ENCODE measurements around the gene SLC26A1. TPM values are rescaled to one million over a fixed set of nuclear protein-coding genes. Genes with fewer than 3 reads are reported as not detected.
A peak's percentile ranks its signal among the peaks of the same experiment; 100 is the strongest.

SLC26A1 gene
- total and polyA plus RNA-seq, 2 of the 13 experiments (the other 11 are each of a cell fraction or from before 2014, with no cell fraction given): 5.4 to 22.9 TPM

DNA sequence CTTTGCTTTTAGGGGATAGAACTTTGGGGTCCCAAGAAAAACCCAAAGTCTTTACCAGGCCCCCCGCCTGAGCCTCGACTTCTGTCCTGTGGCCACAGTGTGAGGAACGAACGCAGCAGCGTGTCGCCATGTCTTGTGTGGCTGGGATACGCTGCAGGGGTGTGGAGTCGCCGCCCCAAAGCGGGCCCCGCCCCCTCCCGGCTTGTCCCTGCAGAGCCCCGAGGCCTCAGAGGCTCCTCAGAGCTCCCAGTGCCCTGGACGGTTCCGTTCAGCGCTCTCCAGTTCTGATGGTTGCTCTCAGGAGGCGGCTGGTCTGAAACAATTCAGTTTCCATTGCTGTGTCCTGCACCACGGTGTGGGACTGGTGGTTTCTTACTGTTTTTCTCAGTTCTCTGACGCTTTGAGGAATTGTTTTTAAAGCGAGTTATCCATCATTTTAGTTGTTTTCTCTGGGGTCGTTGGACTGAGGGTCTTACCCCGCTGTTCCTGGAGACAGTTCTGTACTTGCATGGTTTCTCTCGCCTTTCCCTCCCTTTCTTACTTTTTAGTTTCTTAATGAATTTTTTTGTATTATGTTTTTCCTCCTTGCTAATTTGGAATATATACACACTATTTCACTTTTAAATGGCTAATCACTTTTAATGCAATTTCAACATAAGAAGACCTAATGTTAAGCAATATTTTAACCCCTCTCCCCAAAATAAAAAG is 7.9 kb downstream of the SLC26A1 start (continued):
- TF ChIP-seq, protein P1, sequence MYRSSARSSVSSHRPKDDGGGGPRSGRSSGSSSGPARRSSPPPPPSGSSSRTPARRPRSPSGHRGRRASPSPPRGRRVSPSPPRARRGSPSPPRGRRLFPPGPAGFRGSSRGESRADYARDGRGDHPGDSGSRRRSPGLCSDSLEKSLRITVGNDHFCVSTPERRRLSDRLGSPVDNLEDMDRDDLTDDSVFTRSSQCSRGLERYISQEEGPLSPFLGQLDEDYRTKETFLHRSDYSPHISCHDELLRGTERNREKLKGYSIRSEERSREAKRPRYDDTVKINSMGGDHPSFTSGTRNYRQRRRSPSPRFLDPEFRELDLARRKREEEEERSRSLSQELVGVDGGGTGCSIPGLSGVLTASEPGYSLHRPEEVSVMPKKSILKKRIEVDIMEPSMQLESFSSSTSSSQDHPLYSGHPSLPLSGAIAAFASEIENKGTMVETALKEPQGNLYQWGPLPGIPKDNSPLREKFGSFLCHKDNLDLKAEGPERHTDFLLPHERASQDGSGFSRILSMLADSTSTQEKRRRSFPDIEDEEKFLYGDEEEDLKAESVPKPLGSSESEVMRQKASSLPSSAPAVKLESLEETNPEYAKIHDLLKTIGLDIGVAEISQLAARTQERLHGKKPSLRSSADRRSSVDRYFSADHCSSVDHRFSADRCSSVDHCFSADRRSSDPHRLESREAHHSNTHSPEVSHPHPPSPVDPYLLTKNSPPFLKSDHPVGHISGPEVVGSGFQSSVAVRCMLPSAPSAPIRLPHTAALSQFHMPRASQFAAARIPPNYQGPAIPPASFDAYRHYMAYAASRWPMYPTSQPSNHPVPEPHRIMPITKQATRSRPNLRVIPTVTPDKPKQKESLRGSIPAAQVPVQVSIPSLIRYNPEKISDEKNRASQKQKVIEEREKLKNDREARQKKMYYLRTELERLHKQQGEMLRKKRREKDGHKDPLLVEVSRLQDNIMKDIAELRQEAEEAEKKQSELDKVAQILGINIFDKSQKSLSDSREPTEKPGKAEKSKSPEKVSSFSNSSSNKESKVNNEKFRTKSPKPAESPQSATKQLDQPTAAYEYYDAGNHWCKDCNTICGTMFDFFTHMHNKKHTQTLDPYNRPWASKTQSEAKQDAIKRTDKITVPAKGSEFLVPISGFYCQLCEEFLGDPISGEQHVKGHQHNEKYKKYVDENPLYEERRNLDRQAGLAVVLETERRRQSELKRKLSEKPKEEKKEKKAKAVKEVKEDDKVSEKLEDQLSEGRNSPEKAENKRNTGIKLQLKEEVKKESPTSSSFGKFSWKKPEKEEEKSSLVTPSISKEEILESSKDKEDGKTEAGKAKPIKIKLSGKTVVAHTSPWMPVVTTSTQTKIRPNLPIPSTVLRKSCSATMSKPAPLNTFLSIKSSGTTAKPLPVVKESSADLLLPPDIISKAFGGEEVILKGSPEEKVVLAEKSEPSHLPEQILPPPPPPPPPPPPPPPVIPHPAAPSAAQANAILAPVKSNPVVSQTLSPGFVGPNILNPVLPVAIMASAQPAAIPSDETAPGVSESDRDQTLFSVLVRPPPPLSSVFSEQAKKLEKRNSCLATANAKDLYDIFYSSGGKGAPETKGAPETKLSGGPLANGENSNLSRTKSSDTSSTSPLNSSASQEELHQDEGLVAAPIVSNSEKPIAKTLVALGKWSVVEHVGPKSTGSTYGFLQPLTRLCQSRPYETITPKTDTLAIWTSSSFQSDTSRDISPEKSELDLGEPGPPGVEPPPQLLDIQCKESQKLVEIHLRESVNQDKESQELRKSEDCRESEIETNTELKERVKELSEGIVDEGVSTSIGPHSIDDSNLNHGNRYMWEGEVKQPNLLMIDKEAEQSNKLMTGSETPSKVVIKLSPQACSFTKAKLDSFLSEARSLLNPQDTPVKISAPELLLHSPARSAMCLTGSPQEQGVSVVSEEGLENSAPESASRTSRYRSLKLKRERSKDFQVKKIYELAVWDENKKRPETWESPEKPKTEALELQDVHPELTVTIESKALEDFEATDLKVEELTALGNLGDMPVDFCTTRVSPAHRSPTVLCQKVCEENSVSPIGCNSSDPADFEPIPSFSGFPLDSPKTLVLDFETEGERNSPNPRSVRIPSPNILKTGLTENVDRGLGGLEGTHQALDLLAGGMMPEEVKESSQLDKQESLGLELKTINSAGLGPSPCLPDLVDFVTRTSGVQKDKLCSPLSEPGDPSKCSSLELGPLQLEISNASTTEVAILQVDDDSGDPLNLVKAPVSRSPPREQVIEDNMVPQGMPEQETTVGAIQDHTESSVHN (CRISPR knock-in tag; IDR thresholded peaks at IDR 0.05): no peak
- TF ChIP-seq TBX2 (CRISPR knock-in tag; IDR thresholded peaks at IDR 0.05; ENCODE audit: borderline replicate concordance) (no peak), JUNB (CRISPR knock-in tag; IDR thresholded peaks at IDR 0.05; ENCODE audit: borderline replicate concordance) (no peak), ARNT (IDR thresholded peaks at IDR 0.05) (no peak), ERF (CRISPR knock-in tag; IDR thresholded peaks at IDR 0.05) (peak; percentile 44; the same call in 1 of the 2 replicates), KLF13 (CRISPR knock-in tag; IDR thresholded peaks at IDR 0.05) (no peak), ZNF781 (CRISPR knock-in tag; IDR thresholded peaks at IDR 0.05; ENCODE audit: borderline replicate concordance, not compliant biosample characterization) (peak; percentile 24)
- TF ChIP-seq, protein P2, sequence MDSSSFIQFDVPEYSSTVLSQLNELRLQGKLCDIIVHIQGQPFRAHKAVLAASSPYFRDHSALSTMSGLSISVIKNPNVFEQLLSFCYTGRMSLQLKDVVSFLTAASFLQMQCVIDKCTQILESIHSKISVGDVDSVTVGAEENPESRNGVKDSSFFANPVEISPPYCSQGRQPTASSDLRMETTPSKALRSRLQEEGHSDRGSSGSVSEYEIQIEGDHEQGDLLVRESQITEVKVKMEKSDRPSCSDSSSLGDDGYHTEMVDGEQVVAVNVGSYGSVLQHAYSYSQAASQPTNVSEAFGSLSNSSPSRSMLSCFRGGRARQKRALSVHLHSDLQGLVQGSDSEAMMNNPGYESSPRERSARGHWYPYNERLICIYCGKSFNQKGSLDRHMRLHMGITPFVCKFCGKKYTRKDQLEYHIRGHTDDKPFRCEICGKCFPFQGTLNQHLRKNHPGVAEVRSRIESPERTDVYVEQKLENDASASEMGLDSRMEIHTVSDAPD (CRISPR knock-in tag; IDR thresholded peaks at IDR 0.05): no peak
- TF ChIP-seq, protein P3, sequence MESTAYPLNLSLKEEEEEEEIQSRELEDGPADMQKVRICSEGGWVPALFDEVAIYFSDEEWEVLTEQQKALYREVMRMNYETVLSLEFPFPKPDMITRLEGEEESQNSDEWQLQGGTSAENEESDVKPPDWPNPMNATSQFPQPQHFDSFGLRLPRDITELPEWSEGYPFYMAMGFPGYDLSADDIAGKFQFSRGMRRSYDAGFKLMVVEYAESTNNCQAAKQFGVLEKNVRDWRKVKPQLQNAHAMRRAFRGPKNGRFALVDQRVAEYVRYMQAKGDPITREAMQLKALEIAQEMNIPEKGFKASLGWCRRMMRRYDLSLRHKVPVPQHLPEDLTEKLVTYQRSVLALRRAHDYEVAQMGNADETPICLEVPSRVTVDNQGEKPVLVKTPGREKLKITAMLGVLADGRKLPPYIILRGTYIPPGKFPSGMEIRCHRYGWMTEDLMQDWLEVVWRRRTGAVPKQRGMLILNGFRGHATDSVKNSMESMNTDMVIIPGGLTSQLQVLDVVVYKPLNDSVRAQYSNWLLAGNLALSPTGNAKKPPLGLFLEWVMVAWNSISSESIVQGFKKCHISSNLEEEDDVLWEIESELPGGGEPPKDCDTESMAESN (CRISPR knock-in tag; conservative IDR thresholded peaks at IDR 0.05): peak; percentile 81; the same call in 1 of the 2 replicates
- TF ChIP-seq, protein P4, sequence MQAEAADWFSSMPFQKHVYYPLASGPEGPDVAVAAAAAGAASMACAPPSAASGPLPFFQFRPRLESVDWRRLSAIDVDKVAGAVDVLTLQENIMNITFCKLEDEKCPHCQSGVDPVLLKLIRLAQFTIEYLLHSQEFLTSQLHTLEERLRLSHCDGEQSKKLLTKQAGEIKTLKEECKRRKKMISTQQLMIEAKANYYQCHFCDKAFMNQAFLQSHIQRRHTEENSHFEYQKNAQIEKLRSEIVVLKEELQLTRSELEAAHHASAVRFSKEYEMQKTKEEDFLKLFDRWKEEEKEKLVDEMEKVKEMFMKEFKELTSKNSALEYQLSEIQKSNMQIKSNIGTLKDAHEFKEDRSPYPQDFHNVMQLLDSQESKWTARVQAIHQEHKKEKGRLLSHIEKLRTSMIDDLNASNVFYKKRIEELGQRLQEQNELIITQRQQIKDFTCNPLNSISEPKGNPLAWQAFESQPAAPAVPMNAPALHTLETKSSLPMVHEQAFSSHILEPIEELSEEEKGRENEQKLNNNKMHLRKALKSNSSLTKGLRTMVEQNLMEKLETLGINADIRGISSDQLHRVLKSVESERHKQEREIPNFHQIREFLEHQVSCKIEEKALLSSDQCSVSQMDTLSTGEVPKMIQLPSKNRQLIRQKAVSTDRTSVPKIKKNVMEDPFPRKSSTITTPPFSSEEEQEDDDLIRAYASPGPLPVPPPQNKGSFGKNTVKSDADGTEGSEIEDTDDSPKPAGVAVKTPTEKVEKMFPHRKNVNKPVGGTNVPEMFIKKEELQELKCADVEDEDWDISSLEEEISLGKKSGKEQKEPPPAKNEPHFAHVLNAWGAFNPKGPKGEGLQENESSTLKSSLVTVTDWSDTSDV (CRISPR knock-in tag; IDR thresholded peaks at IDR 0.05): peak; percentile 57; the same call in 1 of the 2 replicates
- TF ChIP-seq, protein P5, sequence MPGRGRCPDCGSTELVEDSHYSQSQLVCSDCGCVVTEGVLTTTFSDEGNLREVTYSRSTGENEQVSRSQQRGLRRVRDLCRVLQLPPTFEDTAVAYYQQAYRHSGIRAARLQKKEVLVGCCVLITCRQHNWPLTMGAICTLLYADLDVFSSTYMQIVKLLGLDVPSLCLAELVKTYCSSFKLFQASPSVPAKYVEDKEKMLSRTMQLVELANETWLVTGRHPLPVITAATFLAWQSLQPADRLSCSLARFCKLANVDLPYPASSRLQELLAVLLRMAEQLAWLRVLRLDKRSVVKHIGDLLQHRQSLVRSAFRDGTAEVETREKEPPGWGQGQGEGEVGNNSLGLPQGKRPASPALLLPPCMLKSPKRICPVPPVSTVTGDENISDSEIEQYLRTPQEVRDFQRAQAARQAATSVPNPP (CRISPR knock-in tag; IDR thresholded peaks at IDR 0.05): 0 out of 2 replicates have a peak, but pooled peaks have one; percentile 38

Measured in HepG2 (cell line).